GM19397 (cell line): ENCODE measurements around the gene RANBP3L.
"Not testable (repeated sequence)": the region's sequence is repeated elsewhere in the genome, so short reads cannot be mapped to it uniquely, and the experiment has no call there.

Experiments used
- ATAC-seq: cut with Tn5 transposase; IDR thresholded peaks from one replicate; pipeline ENCODE4 v1.9.1; 2021; ENCODE audit warnings: mild to moderate bottlenecking, moderate library complexity; ENCODE audit not compliant: unreplicated experiment

Gene RANBP3L

DNA sequence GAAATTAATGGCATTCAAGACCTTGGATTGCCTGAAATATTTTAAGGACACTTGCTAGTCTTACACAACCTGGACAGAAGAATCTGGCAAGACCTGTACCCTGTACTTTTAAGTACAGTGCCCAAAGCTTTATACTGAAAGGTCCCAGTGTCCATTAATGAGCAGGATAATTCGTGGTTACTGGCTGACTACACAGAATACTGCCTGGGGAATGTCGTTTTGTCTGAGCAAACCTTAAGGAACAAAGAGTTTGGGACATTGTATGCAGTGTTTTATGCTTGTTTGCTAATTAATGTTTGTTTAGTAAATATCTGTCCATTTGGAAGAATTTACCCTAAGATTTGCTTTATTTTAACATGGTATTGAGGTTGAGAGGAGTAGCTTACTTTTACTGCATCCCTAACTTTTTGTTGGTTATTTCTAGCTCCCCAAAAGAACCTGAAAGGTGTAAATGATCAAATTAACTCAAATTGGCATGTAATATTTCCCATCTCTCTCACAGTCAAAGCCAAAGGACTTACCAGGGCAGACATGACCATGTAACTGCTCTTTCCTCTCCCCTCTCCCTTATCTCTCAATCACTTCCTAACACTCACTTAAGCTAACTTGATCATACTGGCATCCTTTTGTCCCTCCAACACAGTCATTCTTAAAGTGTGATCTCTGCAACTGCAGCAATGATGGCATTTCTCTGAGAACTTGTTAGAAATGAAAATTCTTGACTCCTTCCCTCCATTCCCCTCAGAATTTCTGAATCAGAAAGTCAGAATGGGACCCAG is 15.7 kb downstream of the RANBP3L start:
- ATAC-seq, result no peak

- not testable (repeated sequence) for ATAC-seq
Observed at GRCh38 chr5:36283775-36284174, 17.9 kb downstream of the RANBP3L start.

GRCh38 chr5:36281626-36282025 is 20.1 kb downstream of the RANBP3L start:
- no peak for ATAC-seq

GRCh38 chr5:36279054-36279698 is 22.5 kb downstream of the RANBP3L start:
- ATAC-seq, result no peak

GRCh38 chr5:36277521-36278176 is 24.1 kb downstream of the RANBP3L start:
- ATAC-seq, result no peak

GRCh38 chr5:36276864-36277263 is 24.8 kb downstream of the RANBP3L start:
- no peak for ATAC-seq

DNA sequence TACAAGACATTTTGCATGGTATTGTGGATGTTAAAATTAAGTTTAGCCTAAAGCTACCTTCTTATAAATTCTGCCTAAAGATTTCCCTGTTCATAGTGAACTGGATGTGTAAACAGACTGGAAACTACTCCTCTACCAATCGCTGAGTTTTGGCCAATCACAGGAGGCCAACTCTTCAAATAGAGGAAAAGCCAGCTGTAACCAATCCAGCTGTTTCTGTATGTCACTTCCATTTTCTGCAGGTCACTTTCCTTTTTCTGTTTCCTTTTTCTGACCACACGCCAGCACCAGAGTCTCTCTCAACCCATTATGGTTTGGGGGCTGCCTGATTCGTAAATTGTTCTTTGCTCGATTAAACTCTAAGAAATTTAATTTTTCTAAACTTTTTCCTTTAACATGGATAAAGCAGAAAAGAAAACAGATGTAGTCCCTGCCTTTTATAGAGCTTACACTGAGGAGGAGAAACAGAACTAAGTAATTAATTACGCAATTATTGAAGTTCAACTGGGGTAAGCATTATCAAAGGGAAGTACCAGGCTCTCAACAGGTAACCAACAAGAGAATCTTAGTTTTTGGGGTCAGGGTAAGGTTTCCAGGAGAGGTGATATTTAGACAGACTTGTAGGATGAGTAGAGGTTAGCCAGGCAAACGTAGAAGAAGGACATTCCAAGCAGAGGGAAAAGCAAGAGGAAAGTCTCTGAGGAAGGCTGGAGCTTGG is 27.7 kb downstream of the RANBP3L start:
- no peak for ATAC-seq

DNA sequence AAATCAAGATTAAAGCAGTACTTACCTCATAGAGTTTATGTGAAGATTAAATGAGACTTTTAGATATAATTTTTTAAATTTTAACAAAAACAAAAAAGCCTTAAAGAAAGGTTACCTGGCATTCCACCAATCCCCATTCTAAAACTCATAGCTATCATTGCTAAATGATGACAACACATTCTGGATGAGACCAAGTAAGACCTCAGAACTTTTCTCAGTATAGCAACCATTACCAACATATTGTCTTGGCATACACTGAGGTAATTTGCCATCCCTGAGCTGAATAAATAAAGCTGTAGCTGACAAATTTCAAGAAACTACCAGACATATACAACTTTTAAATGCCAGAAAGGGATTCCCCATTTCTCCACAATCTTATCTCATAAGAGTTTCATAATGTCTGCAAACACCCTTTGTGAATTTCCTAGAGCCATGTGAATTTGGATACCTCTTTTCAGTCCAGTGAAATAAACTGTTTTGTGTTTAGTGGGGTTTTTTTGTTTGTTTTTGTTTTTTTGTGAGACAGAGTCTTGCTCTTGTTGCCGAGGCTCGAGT is 29.5 kb downstream of the RANBP3L start:
- ATAC-seq, result no peak

DNA sequence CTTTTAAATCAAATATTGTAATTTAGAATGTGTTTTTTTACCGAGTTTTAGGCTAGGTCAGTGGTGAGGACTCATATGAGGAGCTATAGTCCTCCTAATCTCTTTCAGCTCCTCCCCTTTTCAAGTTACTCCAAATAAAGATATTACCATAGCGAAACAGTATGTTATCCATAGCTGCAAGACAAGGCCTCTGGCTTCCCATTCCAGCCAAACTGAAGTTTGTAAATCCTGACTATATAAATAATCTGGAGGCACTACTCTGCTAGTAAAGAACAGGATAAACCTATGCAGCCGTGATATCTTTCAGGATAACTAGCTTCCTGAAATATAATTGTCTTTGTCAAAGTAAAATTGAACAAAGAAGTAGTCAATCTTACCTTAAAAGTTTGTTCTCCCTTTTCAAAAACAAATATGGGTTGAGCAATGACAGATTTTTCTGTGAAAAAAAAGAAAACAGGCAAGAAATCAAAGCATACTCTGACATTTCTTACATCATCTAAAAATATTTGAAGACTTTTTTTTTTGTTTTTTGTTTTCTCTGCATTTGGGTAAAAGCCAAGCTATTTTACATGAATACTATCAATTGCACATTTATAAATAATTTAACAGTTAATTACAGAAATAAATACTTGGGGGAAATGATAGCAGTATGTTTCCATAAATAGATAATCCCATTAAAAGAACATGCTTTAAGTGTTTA is 30.7 kb downstream of the RANBP3L start:
- no peak for ATAC-seq

DNA sequence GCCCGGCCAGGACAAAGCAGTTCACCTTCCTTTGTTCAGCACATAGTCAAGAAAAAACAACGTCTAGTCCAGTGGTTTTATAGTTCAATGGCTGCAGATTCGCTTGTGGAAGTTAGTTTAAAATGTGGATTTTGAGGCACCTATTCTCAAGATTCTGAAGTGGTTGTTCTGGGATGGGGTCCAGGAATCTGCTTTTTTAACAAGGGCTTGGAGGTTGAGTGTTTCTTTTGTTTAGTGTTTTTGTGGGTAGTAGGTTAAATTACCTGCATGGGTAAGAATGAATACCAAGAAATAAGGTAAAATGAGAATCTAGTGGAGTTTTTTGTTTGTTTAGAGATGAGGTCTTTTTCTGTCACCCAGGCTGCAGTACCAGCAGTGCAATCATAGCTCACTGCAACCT is 31.5 kb downstream of the RANBP3L start:
- ATAC-seq, result no peak

DNA sequence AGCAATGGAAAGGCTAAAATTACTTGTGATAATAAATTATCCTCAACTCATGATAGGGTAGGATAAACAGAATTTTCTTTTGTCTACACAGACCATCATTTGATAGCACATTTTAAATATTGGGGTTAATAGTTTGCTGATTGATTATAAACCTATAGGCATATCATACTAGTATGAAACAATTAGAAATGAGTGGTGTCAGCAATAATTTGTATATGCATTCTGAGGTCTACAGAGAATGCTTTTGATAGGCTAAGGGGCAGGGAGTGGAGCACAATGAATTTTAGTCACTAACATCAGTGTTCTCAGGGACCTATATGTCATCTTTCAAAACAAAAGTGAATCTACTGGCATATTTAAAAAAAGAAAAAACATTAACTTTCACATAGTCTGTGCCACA is 32.2 kb downstream of the RANBP3L start:
- ATAC-seq, result no peak

DNA sequence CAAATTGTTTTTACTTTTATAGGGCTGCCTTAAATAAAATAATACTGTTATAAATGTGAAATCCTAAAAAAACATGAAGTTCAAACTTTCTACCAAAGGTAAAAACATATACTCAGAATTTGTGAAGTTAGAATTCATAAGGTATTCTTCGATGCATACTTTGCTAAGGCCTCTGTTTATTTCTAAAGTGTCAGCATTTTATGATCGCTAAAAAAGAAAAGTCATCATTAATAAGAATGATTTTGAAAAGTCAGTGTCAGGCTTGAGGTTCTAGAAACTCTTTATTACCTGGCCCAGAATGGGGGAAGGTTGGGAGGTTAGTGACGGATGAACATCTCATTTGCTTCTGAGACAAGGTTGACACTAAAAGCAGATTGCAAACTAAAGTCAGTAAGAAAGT is 33.8 kb downstream of the RANBP3L start:
- no peak for ATAC-seq

- ATAC-seq, result no peak
Observed at GRCh38 chr5:36264202-36264760, 37.4 kb downstream of the RANBP3L start.

- no peak for ATAC-seq
Observed at GRCh38 chr5:36261186-36261585, 40.5 kb downstream of the RANBP3L start.

GRCh38 chr5:36253575-36253974 is 48.1 kb downstream of the RANBP3L start:
- ATAC-seq, result no peak

DNA sequence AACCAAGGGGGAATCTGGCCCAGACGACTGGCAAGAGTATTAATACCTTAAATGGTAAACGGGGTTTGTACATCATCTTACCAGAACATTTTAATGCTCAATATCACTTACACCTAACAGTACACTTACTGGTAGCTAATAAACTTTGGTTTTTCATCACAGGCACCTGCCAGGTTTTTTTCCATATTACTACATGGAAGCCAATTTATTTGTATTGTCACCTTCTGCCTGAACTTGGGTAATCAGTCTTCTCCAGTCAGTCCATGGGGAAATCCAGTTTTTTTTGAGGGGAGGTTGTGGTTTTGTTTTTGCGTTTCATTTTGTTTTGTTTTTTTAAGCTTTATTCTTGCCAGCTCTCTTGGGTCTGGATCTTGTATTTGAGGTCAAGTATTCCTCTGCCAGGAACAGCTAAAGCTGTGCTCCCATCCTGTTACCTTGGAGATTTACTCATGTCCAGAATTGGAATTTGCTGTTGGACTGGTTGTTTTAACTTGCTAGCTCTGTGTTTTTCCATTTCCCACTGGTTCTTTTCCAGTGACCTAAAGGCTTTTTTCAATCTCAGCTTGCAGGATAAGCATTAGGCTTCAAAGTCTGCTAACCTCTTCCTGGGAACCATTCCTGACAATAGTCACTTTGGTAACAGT is 48.9 kb downstream of the RANBP3L start:
- no peak for ATAC-seq

DNA sequence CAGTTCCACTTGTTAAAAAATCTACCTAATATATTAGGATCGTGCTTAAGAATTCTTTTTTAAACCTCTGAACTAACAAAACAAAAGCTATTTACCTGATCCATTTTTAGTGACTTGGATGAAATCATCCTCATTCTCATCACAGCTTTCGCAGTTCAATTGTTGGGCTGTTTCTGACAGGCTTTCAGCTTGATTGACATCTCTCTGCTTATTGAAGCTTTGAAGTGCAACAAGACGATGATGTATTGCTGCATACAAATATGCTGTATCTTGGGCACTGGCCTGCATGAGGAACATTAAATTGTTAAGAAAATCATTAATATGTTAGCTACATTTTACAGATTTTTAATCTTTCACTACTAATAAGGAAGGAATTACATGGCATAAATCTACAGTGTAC is 50.5 kb downstream of the RANBP3L start:
- no peak for ATAC-seq

DNA sequence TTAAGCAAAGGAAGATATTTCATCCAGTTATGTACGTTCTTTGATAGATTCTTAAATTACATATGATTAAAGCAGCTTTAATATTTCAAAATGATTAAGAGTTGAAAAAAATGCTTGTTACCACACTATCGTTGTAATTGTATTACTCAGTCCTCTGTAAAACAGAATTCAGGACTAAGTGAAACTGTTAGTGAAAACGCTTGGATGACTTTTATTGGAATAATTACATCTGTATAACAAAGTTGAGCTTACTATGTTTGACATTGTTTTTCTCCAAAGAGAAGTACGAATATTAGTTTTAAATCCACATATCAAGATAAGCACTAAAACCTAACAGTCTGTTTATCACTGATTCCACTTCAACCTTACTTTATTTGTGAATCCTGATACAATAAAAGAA is 51.3 kb downstream of the RANBP3L start:
- no peak for ATAC-seq

DNA sequence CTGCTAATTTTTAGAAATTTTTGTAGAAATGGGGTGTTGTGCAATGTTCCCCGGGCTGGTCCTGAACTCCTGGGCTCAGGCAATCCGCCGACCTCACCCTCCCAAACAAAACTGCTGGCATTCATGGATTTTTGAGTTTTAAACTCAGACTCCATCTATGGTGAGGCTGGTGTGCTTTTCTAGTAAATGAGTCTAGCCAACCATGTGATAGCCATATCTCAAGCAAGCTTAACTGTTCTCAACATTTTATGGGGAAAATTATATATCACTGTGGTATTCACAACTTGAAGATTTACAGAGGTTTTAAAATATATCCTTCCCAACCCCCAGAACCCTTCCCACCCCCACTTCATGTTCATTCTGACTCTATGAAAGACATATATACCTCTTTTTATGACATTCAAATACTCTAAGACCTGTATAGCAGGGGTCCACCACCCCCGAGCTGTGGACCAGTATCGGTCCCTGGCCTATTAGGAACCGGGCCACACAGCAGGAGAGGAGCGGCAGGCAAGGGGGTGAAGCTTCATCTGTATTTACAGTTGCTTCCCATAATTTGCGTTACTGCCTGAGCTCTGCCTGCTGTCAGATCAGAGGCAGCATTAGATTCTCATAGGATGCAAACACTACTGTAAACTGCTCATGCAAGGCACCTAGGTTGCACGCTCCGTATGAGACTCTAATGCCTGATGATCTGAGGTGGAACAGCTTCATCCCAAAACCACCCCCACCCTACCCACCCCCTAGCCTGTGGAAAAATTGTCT is 55.5 kb downstream of the RANBP3L start:
- no peak for ATAC-seq
